C4-2B (cell line): ENCODE measurements around the gene ADGRG6.

Experiments used
- H3K27ac ChIP-seq: fragments of 450-650 bp; 2 replicates; pipeline ENCODE4 v1.5.1; 2017
- CTCF ChIP-seq: fragments of 450-650 bp; conservative IDR thresholded peaks from 2 replicates; pipeline ENCODE4 v1.5.1; 2017; ENCODE audit warnings: mild to moderate bottlenecking
- ZFX ChIP-seq: fragments of 450-650 bp; IDR thresholded peaks from 2 replicates; pipeline ENCODE4 v1.6.1; 2017

The ADGRG6 gene

GRCh38 chr6:142374965-142375733 lies 73.3 kb downstream of the ADGRG6 start:
- no peak overlapping the region for H3K27ac ChIP-seq
- TF ChIP-seq CTCF (no peak), ZFX (no peak)

DNA sequence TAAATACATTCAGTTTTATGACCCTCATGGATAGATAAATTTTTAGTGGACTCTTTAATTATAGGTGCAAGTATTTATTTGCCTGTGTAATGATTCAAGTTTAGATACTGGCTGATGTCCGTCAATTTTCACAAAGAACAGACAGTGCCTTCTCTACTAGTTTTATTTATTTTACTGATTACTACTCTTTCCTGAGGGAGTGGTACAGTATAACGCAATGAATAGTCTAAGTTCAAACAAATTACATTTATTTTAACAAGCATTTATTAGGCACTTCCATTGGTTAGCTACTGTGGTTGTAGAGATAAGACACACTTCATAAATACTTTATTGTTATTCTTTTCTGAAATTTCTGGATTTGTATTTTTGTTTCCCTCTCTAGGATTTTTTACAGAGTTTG lies 74.3 kb downstream of the ADGRG6 start:
- TF ChIP-seq ZFX (no peak), CTCF (no peak)
- no peak overlapping the region for H3K27ac ChIP-seq

DNA sequence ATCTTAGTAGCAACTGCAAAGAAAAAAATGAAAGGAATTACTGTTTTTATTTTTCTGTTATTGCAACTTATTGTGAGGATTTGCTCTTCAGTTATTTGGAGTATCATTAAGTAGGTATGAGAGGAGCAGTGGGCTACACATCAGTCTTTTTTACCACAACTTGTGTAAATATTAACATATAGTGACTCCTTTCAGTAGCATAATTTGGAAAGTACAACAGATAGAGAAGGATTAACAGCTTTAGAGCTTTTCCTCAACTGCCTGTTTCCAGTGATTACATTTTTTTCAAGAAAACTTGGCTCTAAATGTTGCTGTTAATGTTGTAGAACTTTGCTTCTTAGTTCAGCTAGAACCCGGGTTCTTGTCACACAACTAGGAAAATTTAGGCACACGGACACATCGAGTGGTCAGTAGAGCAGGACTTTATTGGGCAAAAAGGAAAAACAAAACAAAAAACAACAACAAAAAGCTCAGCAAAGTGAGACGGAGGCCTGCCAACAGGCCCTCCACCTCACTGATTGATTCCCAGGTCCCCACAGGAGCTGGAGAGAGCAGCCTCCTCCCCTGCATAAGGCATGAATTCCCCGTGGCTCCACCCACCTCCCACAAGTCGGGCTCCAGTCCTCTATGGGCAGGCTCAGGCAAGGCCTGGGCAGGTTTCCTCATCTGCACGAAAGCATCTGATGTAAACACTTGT lies 75.1 kb downstream of the ADGRG6 start:
- no peak for TF ChIP-seq ZFX
- TF ChIP-seq CTCF: no peak

GRCh38 chr6:142377497-142377848 lies 75.7 kb downstream of the ADGRG6 start:
- H3K27ac ChIP-seq: peak overlapping the region; percentile 73

More for the DNA sequence above, 75.1 kb downstream of the ADGRG6 start:
- peak overlapping the region; percentile 73 for H3K27ac ChIP-seq

GRCh38 chr6:142378138-142378875 lies 76.5 kb downstream of the ADGRG6 start:
- no peak overlapping the region for H3K27ac ChIP-seq
- TF ChIP-seq ZFX: no peak
- no peak for TF ChIP-seq CTCF

More at GRCh38 chr6:142377497-142377848, 75.7 kb downstream of the ADGRG6 start:
- no peak for TF ChIP-seq ZFX
- no peak for TF ChIP-seq CTCF

- H3K27ac ChIP-seq: no peak overlapping the region
- TF ChIP-seq CTCF: no peak
- no peak for TF ChIP-seq ZFX
Observed at GRCh38 chr6:142380626-142381025, 78.8 kb downstream of the ADGRG6 start.

DNA sequence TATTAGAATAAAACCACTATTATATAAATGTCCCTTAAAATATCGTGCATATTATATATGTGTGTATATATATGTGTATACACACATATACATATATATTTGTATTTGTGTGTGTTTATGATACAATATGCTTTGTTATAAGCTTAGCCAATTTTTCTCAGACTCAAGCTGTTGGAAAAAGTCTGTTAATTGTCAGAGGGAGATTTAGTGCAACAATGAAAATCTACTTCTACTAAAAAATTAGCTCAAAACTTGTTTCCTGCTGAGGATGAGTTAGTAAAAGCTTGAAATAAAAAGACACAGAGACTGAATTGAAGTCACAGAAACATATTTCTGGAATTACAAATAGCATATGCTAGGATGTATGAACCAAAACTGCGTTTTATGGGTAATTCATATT lies 79.4 kb downstream of the ADGRG6 start:
- H3K27ac ChIP-seq: no peak overlapping the region
- no peak for TF ChIP-seq CTCF
- TF ChIP-seq ZFX: no peak
